ENCODE measurements around the gene TIGAR.

Gene TIGAR

GRCh38 chr12:4289231-4289878 is 31.7 kb upstream of the TIGAR start:
- H3K4me2 ChIP-seq (ENCODE audit: insufficient read depth, low read length), result no peak overlapping the region
- no peaks in the 10 kb centered on the region for H3K9me3 ChIP-seq (ENCODE audit: insufficient read depth, low read length, severe bottlenecking)
- ATAC-seq (ENCODE audit: insufficient read depth, low read depth) (no peak), DNase-seq (no peak)
- TF ChIP-seq EZH2 (IDR thresholded peaks at IDR 0.05; ENCODE audit: borderline replicate concordance, low read depth, low read length, severe bottlenecking), result no peak
- no peak for TF ChIP-seq CTCF (IDR thresholded peaks at IDR 0.05; ENCODE audit: borderline replicate concordance, extremely low read depth, low read length, poor library complexity, severe bottlenecking)
- no peaks in the 10 kb centered on the region for H3K79me2 ChIP-seq (ENCODE audit: insufficient read depth, low read length)
- H3K4me1 ChIP-seq (ENCODE audit: insufficient read depth, low read length), result no peaks in the 10 kb centered on the region
- no peaks in the 10 kb centered on the region; the same call in 1 of the 2 replicates for H4K20me1 ChIP-seq (ENCODE audit: insufficient read depth, low read length)
- no peak overlapping the region for H3K27ac ChIP-seq (ENCODE audit: low read length)
- H2AFZ ChIP-seq (ENCODE audit: low read depth, low read length), result no peak overlapping the region
- H3K9ac ChIP-seq (ENCODE audit: low read depth, low read length), result no peak overlapping the region
- H3K4me3 ChIP-seq (ENCODE audit: low read depth in 1 of 2, low read length in 2 of 2), result no peak overlapping the region
- H3K27me3 ChIP-seq (ENCODE audit: insufficient read depth, low read length, poor library complexity), result peaks cover 4% of the 10 kb centered on the region
- no peaks in the 10 kb centered on the region for H3K36me3 ChIP-seq (ENCODE audit: insufficient read depth, low read length)

GRCh38 chr12:4289998-4290790 is 30.8 kb upstream of the TIGAR start:
- Histone ChIP-seq H4K20me1 (ENCODE audit: insufficient read depth, low read length) (no peaks in the 10 kb centered on the region; the same call in 1 of the 2 replicates), H3K4me3 (ENCODE audit: low read depth in 1 of 2, low read length in 2 of 2) (no peak overlapping the region), H3K9me3 (ENCODE audit: insufficient read depth, low read length, severe bottlenecking) (no peaks in the 10 kb centered on the region), H3K4me1 (ENCODE audit: insufficient read depth, low read length) (no peaks in the 10 kb centered on the region), H3K4me2 (ENCODE audit: insufficient read depth, low read length) (no peak overlapping the region), H3K27ac (ENCODE audit: low read length) (no peak overlapping the region), H3K36me3 (ENCODE audit: insufficient read depth, low read length) (no peaks in the 10 kb centered on the region), H3K9ac (ENCODE audit: low read depth, low read length) (no peak overlapping the region), H3K27me3 (ENCODE audit: insufficient read depth, low read length, poor library complexity) (peaks cover 4% of the 10 kb centered on the region), H2AFZ (ENCODE audit: low read depth, low read length) (no peak overlapping the region), H3K79me2 (ENCODE audit: insufficient read depth, low read length) (no peaks in the 10 kb centered on the region)
- no peak for TF ChIP-seq EZH2 (IDR thresholded peaks at IDR 0.05; ENCODE audit: borderline replicate concordance, low read depth, low read length, severe bottlenecking)
- no peak for TF ChIP-seq CTCF (IDR thresholded peaks at IDR 0.05; ENCODE audit: borderline replicate concordance, extremely low read depth, low read length, poor library complexity, severe bottlenecking)
- DNase-seq, result no peak
- ATAC-seq (ENCODE audit: insufficient read depth, low read depth), result no peak

GRCh38 chr12:4292341-4293073 is 28.5 kb upstream of the TIGAR start:
- no peak overlapping the region for H2AFZ ChIP-seq (ENCODE audit: low read depth, low read length)
- H3K36me3 ChIP-seq (ENCODE audit: insufficient read depth, low read length), result no peaks in the 10 kb centered on the region
- H3K9ac ChIP-seq (ENCODE audit: low read depth, low read length), result no peak overlapping the region
- no peak overlapping the region for H3K27ac ChIP-seq (ENCODE audit: low read length)
- H3K4me3 ChIP-seq (ENCODE audit: low read depth in 1 of 2, low read length in 2 of 2), result no peak overlapping the region
- DNase-seq, result no peak
- H3K27me3 ChIP-seq (ENCODE audit: insufficient read depth, low read length, poor library complexity), result peaks cover under 1% of the 10 kb centered on the region
- no peaks in the 10 kb centered on the region; the same call in 1 of the 2 replicates for H4K20me1 ChIP-seq (ENCODE audit: insufficient read depth, low read length)
- H3K9me3 ChIP-seq (ENCODE audit: insufficient read depth, low read length, severe bottlenecking), result no peaks in the 10 kb centered on the region
- no peaks in the 10 kb centered on the region for H3K79me2 ChIP-seq (ENCODE audit: insufficient read depth, low read length)
- H3K4me1 ChIP-seq (ENCODE audit: insufficient read depth, low read length), result no peaks in the 10 kb centered on the region
- no peak for TF ChIP-seq EZH2 (IDR thresholded peaks at IDR 0.05; ENCODE audit: borderline replicate concordance, low read depth, low read length, severe bottlenecking)
- no peak for TF ChIP-seq CTCF (IDR thresholded peaks at IDR 0.05; ENCODE audit: borderline replicate concordance, extremely low read depth, low read length, poor library complexity, severe bottlenecking)
- H3K4me2 ChIP-seq (ENCODE audit: insufficient read depth, low read length), result no peak overlapping the region
- no peak for ATAC-seq (ENCODE audit: insufficient read depth, low read depth)
